Ectodermal cell (in vitro differentiated cells): ENCODE measurements around the gene PIGU.

ENCODE experiments used
- H3K27ac ChIP-seq: 2 replicates; pipeline ENCODE4 v1.7.0; 2013; ENCODE audit warnings: mild to moderate bottlenecking, low read depth, low read length; ENCODE audit not compliant: insufficient read depth, poor library complexity, severe bottlenecking
- H3K27me3 ChIP-seq: 2 replicates; pipeline ENCODE4 v1.7.0; 2013; ENCODE audit warnings: mild to moderate bottlenecking, low read length; ENCODE audit not compliant: insufficient read depth, control insufficient read depth, poor library complexity, severe bottlenecking
- H3K36me3 ChIP-seq: one replicate; pipeline ENCODE4 v1.7.0; 2013; ENCODE audit warnings: low read length; ENCODE audit not compliant: control insufficient read depth, insufficient read depth
- H3K4me1 ChIP-seq: one replicate; pipeline ENCODE4 v1.7.0; 2013; ENCODE audit warnings: low read length; ENCODE audit not compliant: control insufficient read depth, insufficient read depth
- H3K4me3 ChIP-seq: 2 replicates; pipeline ENCODE4 v1.7.0; 2013; ENCODE audit warnings: low read depth, low read length, control low read depth; ENCODE audit not compliant: insufficient read depth
- H3K9me3 ChIP-seq: 2 replicates; pipeline ENCODE4 v1.7.0; 2013; ENCODE audit warnings: mild to moderate bottlenecking, low read length, moderate library complexity; ENCODE audit not compliant: control insufficient read depth
- WGBS, 2 experiments: methylation state at CpG; one replicate each; pipeline ENCODE4 v1.1.7; 2013; ENCODE audit warnings: missing lambda C conversion rate in 2 of 2; 5-methylcytosine and 5-hydroxymethylcytosine counted together

Gene PIGU

DNA sequence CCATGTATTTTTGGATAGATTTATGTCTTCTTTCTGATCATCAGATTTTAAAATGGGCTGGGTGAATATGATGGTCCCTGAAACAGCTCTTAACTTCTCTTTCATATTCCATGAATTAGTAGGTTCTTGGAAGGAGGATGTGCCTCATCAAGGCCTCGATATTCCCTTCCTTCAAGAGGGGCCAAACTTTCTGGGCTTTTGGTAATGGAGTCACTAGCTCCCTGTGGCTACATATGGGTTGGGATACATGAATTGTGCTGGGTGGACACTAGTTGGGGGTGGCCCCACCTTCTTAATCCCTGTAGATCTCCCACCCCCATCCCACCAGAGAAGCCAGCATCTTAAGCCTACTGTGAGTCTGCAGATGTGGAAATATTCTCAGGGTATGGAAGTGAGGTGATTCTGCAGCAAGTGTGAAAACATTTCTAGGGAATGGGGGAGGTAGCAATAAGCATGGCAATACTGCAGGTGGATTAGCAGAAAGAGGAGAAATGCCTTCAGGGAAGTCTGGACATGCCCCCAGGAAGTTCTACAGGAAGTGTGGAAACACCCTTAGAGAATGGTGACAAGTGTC, 29.5 kb upstream of the PIGU start:
- WGBS, 2 experiments: 89 to 93% methylated on average over 1 of the region's 1 CpG
- peaks cover 73% of the 10 kb centered on the region for H3K27me3 ChIP-seq
- no peak overlapping the region for H3K27ac ChIP-seq
- H3K36me3 ChIP-seq: no peaks in the 10 kb centered on the region
- H3K4me3 ChIP-seq: no peak overlapping the region
- no peaks in the 10 kb centered on the region for H3K9me3 ChIP-seq
- peaks cover 12% of the 10 kb centered on the region for H3K4me1 ChIP-seq

DNA sequence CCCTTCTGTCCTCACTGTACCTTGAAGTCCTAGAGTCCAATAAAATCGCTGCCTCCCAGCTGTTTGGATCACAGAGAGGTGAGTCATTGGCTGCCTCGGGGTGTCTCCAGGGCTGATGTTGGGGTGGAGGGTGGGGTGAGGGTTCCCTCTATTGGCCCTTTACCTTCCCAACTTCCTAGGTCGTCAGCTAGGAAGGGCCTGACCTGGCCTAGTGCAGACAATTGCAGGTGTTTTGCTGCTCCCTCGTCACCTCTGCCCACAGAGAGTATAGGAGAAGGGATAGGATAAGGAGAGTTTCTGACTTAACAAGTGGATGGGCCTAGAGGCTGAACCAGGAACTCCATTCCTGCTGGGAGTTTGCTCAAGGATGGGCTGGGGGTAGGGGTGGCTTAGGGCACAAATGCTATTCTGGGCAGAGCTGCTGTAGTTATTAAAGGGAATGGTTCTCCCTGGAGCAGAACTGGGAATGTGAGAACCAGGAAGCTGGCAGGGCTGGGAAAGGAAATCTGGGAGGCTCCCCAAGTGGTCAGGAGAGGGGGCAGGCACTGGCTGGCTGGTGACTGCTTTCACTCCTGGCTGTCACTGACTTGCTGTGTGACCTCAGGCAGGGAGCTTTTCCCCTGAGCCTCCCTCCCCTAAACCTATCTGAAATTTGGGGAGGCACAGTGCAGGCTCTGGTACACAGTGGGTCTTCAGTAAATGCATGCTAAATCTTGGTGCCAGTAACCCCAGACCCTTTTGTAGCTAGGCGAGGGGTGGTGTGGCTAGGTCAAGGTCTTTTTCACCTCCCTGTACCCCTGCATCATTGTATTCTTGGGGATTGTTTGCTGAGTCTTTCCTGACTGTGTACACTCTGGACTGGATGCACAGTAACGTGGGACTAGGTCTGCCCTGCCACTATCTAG, 28.8 kb upstream of the PIGU start:
- Histone ChIP-seq H3K4me1 (peaks cover 12% of the 10 kb centered on the region), H3K27ac (no peak overlapping the region), H3K9me3 (no peaks in the 10 kb centered on the region), H3K27me3 (peaks cover 66% of the 10 kb centered on the region), H3K4me3 (no peak overlapping the region), H3K36me3 (no peaks in the 10 kb centered on the region)
- WGBS, 2 experiments: 76 to 82% methylated on average over 6 of the region's 6 CpGs

DNA sequence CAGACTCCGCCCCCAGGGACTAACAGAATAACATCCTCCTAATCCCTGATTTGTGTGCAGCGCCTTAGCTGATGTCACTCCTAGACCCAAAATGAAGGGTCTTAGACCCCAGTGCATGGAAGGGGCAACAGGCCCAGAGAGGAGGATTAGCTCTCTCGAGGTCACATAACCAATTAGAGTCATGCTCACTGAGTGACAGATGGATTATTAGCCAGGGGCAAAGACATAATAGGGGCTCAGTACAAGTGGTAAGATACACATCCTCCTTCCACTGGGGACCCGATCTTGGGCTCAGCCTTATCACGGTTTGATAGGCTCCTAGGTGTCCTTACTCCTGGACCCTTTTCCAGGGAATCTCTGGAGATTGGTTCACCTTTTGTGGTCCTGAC, 28.1 kb upstream of the PIGU start:
- Histone ChIP-seq H3K27me3 (peaks cover 59% of the 10 kb centered on the region), H3K27ac (no peak overlapping the region), H3K4me1 (peaks cover 12% of the 10 kb centered on the region), H3K9me3 (no peaks in the 10 kb centered on the region), H3K4me3 (peak overlapping the region; percentile 81), H3K36me3 (no peaks in the 10 kb centered on the region)
- WGBS, 2 experiments: 69 to 71% methylated on average over 5 of the region's 5 CpGs

DNA sequence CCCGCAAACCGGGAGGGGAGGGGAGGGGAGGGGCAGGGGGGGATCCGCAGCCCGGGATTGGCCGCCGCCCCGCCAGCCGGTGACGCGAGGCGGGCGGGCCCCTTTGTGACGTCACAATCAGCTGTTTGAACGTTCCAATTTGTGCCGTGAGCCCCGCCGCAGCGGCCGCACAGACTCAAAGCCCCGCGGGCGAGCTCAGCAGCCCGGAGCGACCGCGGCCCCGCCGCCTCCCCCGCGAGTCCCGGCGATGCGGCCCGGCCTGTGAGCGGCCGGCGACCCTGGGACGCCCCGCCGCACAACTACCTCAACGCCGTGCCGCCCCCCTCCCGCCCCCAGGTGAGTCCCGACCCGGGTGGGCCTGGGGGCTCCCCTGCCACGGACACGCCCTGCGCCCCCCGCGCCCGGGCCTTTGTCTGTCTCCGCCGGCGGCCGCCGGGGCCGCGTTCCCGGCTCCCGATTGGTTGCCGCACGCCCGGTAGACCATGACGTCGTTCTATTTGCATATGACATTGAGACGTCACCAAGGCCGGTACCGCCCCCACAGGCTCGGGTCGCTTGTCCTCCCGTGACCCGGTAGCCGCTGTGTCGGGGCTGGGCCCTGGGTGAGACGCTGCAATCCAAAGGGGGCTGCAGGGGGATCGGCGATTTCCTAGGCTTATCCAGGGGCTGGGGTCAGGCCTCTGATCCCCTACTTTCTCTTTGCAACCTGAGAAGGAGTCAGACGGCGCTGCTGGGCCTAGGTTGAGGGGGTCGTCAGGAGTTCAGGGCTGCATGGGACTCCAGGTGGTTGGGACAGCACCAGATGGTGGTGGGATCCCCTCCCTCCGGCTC, 27.5 kb upstream of the PIGU start, which contains the start of gene TP53INP2:
TSS of gene TP53INP2 (plus strand) at position 168 of the 831 bp plus-strand sequence. CDS start 4,396 bp downstream, outside the sequence.
- H3K4me1 ChIP-seq: peaks cover 12% of the 10 kb centered on the region
- H3K4me3 ChIP-seq: peak within 1 kb of the TSS; percentile 81
- H3K27ac ChIP-seq: peak within 1 kb of the TSS; percentile 98
- 1% methylated on average over 82 of the region's 82 CpGs for WGBS, 2 experiments
- H3K9me3 ChIP-seq: no peaks in the 10 kb centered on the region
- peaks cover 58% of the 10 kb centered on the region for H3K27me3 ChIP-seq
- no peaks in the 10 kb centered on the region for H3K36me3 ChIP-seq

DNA sequence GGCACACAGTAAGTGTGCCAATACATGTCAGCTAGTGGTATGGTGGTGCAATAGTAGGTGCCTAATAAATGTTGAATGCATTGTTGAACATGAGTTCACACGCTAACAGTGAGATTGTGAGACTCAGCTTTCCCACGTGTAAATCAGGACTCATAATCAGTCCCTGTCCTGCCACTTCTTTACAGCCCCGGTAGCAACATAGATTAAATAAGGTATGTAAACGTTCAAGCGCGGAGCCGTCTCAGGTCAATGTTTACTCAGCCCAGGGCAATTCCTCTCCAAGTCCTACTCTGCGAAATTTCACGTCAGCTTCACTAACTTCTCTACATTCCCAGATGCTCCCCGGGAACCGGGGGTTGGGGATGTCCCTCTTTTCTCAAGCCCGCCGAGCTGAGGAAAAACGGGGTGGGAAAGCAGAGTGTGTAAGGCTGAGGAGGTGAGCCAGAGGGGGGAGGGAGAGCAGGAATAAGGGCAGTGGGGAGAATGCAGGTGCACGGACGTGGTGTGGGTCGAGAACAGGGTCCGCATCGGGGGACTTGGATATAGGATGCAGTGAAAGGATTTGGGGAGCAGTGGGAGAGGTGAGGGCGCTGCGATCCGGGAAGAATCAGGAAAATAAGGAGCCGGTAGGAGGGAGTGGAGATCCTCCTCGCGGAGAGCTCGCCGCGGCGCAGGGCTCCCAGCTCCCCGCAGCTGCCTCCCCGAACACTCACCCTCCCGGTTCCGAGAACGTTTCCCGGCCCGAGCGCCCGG, 26.7 kb upstream of the PIGU start:
- peaks cover 12% of the 10 kb centered on the region for H3K4me1 ChIP-seq
- peaks cover 52% of the 10 kb centered on the region for H3K27me3 ChIP-seq
- H3K27ac ChIP-seq: peak overlapping the region; percentile 98
- no peaks in the 10 kb centered on the region for H3K9me3 ChIP-seq
- WGBS, 2 experiments: 2 to 4% methylated on average over 34 to 38 of the region's 38 CpGs
- peak overlapping the region; percentile 81 for H3K4me3 ChIP-seq
- no peaks in the 10 kb centered on the region for H3K36me3 ChIP-seq

DNA sequence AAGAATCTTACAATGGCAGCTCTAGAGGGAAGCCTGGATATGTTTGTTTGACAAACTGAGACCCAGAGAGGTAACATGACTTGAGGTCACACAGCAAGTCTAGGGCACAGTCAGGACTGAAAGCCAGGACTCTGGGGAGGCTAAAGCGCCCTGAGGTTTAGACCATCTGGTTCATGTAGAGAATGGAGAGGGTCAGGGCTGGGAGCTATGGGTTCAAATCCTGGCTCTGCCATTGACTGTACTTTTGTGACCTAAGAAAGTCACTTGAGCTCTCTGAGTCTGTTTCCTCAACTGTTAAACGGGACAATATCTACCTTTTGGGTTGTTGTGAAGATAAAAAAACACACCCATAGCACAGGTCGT, 26.1 kb upstream of the PIGU start:
- H3K9me3 ChIP-seq: no peaks in the 10 kb centered on the region
- WGBS, 2 experiments: 54 to 57% methylated on average over 3 of the region's 3 CpGs
- H3K4me3 ChIP-seq: peak overlapping the region; percentile 81
- H3K27ac ChIP-seq: no peak overlapping the region
- H3K36me3 ChIP-seq: no peaks in the 10 kb centered on the region
- peaks cover 46% of the 10 kb centered on the region for H3K27me3 ChIP-seq
- peaks cover 12% of the 10 kb centered on the region for H3K4me1 ChIP-seq

DNA sequence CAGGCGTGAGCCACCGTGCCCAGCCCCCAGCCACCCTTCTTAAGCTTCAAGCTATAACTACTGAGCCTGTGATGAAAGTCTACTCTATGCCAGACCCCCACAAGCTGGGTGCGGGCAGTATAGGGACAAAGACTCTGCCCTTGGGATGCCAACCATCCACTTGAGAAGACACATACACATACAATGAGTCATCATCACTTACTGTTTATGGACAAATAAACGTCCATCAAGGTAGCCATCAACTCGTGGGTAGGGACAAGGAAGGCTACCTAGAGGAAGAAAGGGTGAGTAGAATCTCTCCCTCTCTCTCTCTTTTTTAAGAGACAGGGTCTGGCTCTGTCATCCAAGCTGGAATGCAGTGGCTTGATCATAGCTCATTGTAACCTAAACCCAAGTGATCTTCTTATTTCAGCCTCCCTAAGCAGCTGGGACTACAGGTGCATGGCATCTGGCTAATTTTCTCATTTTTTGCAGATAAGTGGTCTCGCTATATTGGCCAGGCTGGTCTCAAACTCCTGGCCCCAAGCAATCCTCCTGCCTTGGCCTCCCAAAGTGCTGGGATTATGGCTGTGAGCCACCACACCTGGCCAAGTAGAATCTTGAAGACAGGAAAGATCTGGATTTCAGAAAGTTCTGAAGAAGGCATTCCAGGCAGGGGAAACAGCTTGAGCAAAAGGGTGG, 24.7 kb upstream of the PIGU start:
- Histone ChIP-seq H3K4me1 (peaks cover 12% of the 10 kb centered on the region), H3K36me3 (no peaks in the 10 kb centered on the region), H3K9me3 (no peaks in the 10 kb centered on the region), H3K4me3 (no peak overlapping the region), H3K27me3 (peaks cover 36% of the 10 kb centered on the region), H3K27ac (no peak overlapping the region)
- 89 to 91% methylated on average over 6 of the region's 6 CpGs for WGBS, 2 experiments

DNA sequence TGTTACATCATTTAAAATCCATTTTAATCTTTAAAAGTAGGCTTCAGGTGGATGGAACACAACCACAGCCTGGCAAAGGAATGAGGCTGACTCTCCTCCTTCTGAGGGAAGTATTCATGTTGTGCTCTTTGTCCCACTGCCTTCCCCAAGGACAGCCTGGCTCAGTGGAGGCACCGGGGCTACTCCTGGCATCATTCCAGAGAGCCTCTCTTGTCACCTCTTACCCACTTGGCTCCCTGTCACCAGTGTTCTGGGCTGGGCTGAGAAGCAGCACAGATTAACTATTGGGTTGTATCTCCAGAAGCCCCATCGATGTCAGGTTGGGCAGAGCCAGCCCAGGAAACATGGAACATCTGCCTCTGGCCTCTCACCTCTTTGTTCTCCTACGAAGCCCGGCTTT, 16.5 kb upstream of the PIGU start:
- Histone ChIP-seq H3K4me3 (no peak overlapping the region), H3K27ac (no peak overlapping the region), H3K27me3 (no peaks in the 10 kb centered on the region), H3K4me1 (no peaks in the 10 kb centered on the region), H3K36me3 (no peaks in the 10 kb centered on the region), H3K9me3 (no peaks in the 10 kb centered on the region)
- 78 to 86% methylated on average over 4 of the region's 4 CpGs for WGBS, 2 experiments

DNA sequence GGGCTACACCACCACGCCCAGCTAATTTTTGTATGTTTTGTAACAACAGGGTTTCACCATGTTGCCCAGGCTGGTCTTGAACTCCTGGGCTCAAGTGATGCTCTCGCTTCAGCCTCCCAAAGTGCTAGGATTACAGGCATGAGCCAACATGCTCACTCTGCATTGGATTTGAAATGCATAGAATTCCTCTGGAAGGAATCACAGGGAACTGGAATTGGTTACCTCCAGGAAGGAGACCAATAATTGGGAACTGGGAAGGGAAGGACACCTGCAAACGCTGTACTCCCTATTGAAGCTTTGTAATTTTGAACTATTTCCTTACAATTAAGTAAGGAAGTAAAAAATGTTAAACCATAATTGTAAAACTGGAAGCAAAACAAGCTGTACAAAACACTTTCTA, 14.9 kb upstream of the PIGU start:
- no peaks in the 10 kb centered on the region for H3K36me3 ChIP-seq
- H3K27me3 ChIP-seq: no peaks in the 10 kb centered on the region
- H3K27ac ChIP-seq: no peak overlapping the region
- no peak overlapping the region for H3K4me3 ChIP-seq
- H3K4me1 ChIP-seq: no peaks in the 10 kb centered on the region
- WGBS, 2 experiments: 93 to 94% methylated on average over 2 to 3 of the region's 3 CpGs
- H3K9me3 ChIP-seq: no peaks in the 10 kb centered on the region
